GM18909 (cell line): ENCODE measurements around the gene RBFOX2.
"Not testable (repeated sequence)": the region's sequence is repeated elsewhere in the genome, so short reads cannot be mapped to it uniquely, and the experiment has no call there.

ENCODE experiments used
- ATAC-seq: cut with Tn5 transposase; IDR thresholded peaks from one replicate; pipeline ENCODE4 v1.9.1; 2021; ENCODE audit warnings: mild to moderate bottlenecking; ENCODE audit not compliant: unreplicated experiment, poor library complexity

Gene RBFOX2

DNA sequence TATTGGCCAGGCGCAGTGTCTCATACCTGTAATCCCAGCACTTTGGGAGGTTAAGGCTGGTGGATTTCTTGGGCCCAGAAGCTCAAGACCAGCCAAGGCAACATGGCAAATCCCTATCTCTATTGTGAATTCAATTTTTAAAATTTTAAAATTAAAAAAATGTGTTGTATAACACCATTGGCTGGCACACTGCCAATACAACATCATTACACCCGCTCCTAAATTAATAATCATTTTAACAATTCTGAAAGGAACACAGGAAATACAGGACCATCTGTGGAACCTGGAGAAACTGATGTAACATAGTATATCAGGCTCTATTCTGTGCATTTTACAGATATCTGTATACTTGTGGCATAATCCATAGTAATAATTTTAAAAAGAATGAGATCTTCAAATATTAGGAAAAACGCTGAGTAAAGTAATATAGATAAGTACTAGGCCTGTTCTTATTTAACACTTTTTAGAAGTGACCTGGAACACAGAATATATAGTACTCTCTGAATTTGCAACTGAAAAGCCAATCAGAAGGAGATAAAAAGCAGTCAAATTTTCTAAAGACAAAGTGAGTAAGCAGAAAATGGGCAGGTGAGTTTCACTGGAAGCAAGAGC, 186.6 kb downstream of the RBFOX2 start:
- ATAC-seq, result no peak

DNA sequence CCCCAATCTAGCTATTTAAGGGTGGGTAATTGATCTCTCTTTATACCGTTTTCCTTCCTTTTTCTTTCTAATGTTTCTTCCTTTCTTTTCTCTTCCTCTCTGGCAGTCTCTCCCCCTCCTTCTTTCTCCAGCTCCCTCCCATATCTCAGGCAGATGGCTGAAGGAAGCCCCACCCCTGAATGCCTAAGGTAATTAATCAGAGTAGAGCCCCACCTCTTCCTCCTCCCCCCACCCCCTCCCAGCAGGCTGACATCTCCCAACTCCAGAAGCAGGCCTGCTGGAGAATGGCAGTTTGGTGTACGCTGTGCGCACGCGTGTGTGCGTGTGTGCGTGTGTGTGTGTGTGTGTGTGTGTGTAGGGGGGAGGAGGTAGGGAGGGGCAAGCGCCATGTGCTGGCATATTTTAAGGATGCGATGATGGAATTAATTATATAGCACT, 188.3 kb downstream of the RBFOX2 start:
- ATAC-seq, result no peak

DNA sequence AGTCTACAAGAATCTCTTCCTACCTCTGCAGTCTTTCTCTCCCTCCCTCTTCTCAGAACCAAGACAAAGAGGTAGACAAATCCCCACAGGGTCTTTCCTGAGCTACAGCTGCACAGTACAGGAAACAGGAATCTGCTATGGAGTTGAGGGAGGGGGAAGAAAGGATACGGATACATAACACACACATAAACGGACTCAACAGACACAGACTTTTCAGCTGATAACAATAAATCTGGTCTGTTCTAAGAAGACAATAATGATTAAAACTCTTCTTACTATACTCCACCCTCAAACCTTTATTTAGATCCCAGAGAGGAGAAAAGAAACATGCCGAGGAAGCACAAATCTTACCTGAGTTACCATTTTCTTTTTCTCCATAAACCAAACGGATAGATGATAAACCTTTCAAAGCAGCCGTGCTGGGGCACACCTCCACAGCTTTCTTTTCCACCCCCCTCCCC, 188.8 kb downstream of the RBFOX2 start:
- ATAC-seq, result no peak

DNA sequence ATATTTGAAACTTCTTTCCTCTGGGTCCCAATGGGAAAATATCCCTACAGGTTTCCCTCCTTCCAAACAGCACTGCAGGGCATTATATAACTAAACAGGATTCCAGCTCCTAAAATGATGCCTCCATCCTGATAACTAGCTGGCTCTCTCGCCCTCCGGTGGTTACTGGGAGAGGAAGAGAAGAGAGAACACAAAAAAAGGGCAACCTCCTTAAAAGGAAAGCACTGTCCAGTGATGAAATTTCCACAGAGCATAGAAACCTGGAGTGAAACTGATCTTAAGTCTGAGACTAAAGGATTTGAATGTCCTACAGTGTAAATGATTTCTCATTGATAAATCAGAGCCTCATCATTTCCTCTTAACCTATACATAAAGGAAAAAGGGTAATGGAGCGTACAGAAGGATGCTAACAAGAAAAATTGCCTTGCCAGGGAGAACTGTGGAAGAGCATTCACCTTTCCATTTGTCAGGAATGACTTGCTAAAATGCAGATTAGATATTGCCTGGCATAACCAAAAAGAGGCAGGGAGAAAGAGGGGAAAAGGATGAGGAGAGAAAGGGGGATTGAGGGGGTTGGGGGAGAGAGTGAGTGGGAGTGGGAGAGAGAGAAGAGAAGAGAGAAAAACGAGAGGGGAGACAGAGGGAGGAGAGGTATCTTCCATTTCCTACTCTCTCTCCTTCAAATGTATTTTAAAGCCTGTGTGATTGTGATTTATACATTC, 189.6 kb downstream of the RBFOX2 start:
- no peak for ATAC-seq

DNA sequence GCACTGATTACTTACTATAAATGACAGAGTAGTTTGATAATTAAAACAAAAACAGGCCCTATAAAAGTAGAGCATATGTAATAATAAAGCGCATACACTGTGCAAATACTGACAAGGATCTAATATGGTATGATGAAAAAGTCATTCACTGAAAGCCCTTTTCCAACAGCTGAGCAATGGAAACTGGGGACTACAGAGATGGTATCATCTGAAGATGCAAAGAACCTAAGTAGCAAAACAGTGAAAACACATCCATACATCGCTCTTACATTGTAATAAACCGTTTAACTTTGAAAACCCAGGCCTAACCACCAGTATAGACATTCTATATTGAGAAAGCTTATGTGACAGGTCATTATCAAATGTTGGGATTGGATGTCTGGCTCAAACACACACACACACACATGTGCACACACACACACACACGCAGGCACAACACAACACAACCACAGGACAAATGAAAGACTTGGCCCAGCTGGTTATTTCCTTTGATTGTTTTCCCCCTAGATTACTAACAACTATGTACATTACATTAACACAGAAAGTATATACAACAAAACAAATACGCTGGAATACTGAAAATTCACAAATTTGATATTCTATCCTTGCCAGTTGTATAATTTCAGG, 191.4 kb downstream of the RBFOX2 start:
- ATAC-seq, result no peak

DNA sequence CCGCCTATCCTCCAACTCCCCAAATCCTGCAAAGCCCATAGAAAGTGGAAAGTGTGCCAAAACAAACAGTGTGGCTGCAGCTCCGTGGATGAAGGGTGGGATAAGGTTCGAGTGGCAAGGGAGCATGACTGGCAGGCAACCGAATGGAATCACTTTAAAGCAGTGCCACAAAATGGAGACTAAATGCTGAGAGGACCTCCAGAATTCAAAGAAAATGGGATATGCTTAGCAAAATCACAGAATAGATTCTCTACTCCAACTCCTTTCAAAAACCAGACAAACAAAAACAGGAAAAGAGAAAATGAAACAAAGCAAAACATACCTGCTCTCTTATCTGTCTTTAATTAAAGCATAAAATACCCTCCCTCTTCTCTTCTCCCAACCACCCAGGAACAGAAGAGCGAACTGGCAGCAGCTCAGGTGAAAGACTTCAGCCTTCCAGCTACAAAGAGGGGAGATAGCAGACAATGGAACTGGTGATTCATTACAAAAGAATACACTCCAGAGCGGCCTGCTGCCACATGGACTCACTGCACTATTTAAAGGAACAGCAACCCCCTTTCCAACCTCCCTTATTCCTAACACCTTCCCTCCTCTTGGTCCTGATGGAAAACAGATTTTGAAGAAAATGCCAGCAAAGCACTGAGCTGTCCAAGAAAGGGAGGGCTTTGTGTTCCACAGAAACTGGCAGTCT, 192.5 kb downstream of the RBFOX2 start:
- ATAC-seq, result no peak

DNA sequence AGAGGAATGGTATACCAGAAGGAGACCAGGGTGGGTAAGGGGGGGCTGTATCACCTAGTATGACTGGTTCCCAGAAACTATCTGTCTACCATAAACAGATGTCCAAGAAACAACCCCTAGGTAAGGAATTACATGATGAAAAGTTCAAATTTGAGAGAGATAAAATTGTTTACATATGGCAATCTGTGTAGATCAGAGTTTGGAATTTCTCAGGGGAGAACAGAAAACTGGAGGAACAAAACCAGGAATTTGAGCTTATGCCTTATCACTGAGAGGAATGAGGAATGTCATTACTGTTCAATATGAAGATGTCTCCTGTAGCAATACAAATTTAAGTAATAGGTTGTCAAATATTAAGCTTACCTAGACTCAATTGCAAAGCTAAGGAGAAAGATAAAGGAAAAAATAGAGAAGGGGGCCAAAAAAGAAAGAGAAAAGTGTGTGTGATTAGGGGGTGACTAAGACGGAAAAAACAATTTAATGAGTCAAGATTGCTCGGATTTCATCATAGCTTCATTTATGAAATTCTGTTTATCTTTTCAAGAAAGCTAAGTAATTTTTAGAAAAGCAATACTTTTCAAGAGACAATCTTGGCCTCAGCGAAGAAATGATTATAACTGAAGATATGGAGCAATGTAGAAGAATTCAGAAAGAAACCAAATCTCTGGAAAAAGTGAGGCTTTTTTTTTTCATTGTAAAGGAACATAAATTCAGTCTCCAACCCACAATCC, 193.2 kb downstream of the RBFOX2 start:
- no peak for ATAC-seq

DNA sequence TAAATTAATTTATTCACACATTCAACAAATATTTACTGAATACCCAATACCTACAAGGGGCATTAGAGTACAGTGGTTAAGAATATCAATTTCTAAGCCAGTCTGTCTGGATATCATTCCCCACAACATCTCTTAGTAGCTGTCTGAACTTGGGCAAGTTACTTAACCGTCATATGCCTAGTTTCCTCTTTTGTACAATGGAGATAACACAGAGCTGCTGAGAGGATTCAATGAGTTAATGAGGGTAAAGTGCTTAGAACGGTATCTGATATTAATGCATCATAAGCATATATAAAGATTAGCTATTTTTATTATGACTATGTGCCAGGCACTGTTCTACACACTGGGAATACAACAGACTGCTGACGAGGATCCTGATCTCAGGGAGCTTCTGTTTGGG, 194.6 kb downstream of the RBFOX2 start:
- ATAC-seq, result no peak

DNA sequence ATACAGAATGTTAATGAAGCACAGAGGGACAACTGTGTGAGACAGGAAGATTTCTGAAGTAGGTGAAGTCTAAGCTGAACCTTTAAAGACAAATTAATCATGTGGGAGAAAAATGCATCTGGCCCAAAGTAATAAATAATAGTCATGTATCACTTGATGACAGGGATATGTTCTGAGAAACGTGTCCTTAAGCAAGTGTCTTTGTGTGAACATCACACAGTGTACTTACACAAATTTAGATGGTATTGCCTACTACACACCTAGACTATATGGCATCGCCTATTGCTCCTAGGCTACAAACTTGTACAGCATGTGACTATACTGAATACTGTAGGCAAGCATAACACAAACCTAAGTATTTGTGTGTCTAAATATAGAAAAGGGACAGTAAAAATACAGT, 198.3 kb downstream of the RBFOX2 start:
- ATAC-seq, result no peak

DNA sequence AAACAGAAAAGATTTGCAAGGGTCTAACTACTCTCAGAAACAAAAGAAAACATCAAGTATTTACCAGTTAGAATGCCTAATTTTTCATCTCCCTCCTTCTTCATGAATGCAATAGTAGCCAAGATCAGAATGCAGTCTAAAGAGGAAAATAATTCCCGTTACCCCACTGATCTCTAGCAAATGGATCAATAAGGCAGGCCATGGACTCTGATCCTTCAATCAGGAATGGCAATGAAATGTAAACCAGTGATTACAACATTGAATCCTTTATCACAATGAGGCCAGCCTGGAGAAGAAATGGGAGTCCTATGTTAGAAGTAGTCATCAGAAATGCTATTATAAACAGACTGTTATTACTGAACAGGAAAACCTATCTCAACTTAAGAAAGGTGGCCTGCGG, 204.4 kb downstream of the RBFOX2 start:
- no peak for ATAC-seq

DNA sequence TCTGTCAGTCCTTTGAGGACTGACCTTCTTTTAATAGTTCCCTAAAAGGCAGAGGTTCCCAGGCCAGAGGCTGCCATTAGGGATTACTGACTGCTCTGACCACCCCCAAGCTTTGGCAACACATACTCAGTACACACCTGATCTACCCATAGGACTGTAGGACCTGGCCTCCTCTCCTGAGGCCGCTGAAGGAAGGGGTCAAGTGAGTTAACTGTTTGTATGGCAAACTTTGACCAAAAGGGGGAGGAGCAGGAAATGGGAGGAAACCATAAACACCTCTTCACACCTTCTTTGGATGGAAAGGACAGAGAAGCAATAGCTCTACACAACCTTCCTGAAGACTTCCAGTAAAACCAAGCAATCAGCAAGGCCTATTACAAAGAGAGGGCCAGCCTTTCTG, 207.0 kb downstream of the RBFOX2 start:
- no peak for ATAC-seq

DNA sequence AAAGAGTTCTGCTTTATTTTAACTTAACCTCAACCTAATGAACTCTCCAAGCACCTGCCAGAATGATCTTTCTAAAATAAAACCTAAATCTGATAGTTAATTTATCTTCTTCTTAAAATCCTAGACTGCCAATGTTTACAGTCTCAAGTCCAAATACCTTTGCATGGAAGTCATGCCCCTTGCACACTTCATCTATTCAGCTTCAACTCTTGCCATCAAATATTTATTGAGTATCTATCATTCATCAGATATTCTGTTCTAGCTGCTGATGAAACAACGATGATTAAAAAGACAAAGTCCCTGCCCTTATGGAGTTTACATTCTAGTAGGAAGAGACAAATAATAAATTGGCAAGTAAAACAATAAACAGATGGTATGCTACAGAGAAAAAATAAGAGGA, 209.2 kb downstream of the RBFOX2 start:
- no peak for ATAC-seq

DNA sequence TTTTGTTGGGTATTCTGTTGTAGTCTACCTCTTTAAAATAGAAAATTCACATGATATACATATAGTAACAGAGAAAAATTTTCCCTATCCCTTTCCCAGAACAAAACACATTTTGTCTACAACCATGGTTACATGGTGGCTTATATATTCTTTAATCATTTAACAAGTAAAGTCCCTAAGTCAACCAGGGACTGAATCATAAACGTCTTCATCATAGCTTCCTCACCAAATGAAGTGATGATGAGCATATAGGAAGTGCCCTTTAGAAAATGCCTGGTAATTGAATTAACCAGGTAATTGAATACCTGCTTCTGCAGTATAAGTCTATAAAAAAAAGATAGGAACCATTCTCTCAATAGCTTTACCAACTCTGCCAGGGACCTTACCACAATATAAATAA, 209.7 kb downstream of the RBFOX2 start:
- ATAC-seq, result no peak

DNA sequence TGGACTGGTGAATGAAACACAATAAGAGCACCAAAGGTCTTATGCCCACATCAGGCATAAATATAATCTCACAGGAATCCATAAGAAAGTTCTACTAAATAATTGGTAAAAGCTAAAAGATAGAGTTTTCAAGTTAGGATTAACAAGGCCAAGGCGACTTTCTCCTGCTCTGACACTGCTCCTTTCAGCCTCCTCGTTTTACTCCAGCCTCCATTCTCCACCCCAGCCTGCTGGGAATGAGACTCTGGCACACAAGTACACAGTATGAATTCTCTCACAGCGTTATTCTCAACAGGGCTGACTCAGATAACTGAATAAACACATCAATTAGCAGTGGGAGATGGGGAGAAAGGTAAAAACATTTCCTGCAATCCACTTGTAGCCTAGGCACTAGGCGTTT, 216.0 kb downstream of the RBFOX2 start:
- ATAC-seq, result no peak

DNA sequence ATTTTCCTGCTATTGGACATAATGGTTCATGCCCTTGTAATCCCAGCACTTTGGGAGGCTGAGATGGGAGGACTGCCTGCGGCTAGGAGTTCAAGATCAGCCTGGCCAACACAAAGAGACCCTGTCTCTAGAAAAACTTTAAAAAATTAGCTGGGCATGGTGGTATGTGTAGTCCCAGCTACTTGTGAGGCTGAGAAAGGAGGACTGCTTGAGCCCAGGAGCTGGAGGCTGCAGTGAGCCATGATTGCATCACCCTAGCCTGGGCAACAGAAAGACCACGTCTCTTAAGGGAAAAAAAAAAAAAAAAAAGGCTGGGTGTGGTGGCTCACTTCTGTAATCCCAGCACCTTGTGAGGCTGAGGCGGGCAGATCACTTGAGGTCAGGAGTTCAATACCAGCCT, 217.0 kb downstream of the RBFOX2 start:
- ATAC-seq, result no peak

DNA sequence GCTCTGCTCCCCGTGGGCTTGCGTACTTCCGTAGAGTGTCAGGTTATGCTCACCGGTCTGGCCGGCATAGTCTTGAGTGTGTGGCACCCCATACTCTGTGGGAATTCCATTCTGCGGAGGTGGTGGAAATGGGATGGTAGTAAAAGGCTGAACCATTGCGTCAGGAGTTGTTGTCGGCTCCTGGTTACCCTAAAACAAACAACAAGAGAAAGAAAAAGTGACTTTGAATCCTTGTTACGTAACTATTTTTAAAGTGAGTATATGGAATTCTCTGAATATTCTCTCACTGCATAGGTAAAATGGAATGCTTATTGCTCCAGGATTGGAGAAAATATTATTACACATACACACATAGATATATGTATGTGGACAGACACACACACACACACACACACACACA, 218.8 kb downstream of the RBFOX2 start:
- no peak for ATAC-seq

DNA sequence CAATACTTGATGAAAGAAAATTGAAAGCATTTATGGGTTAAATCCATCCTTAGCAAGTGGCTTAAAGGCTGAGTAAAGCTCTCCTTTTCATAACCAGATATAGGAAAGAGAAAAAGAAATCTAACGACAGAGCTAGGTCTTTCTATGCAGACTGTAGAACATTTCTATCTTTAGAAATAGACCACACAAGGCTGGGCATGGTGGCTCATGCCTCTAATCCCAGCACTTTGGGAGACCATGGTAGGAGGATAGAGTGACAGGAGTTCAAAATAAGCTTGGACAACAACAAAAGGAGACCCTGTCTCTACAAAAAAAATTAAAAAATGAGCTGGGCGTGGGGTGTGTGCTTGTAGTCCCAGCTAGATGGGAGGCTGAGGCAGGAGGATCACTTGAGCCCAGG, 220.2 kb downstream of the RBFOX2 start:
- no peak for ATAC-seq

DNA sequence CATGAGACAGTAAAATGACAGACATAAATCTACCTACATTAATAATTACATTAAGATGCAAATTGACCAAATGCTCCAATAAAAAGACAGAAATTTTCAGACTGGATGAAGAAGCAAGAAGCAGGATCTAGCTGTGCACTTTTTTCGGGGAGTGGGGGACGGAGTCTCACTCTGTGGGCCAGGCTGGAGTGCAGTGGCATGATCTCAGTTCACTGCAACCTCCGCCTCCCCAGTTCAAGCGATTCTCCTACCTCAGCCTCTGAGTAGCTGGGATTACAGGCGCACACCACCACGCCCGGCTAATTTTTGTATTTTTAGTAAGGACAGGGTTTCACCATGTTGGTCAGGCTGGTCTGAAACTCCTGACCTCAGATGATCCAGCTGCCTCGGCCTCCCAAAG, 222.0 kb downstream of the RBFOX2 start:
- ATAC-seq, result not testable (repeated sequence)

DNA sequence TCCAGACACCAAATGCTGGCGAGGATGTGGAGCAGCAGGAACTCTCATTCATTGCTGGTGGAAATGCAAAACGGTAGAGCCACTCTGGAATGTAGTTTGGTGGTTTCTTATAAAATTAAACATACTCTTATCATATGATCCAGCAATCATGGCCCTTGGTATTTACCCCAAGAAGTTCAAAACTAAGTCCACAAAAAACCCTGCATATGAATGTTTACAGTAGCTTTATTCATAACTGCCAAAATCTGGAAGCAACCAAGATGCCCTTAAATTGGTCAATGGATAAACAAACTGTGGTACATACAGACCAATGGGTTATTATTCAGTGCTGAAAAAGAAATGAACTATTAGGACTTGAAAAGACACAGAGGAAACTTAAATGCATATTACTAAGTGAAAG, 223.2 kb downstream of the RBFOX2 start:
- ATAC-seq, result no peak

DNA sequence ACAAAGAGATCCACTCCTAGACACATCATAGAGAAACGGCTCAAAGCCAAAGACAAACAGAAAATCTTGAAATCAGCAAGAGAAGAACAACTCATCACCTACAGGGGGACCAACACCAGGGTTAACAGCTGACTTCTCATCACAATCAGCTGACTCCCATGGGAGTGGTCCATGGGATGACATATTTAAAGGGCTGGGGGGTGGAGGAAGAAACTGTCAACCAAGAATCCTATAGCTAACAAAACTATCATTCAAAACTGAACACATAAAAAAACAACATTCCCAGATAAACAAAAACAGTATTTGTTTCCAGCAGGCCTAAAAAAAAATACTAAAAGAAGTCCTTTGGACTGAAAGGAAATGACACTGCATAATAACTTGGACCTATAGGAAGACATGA, 224.2 kb downstream of the RBFOX2 start:
- no peak for ATAC-seq
